8988T (cell line): ENCODE measurements around the gene SLC12A6.
"Not testable (repeated sequence)": the region's sequence is repeated elsewhere in the genome, so short reads cannot be mapped to it uniquely, and the experiment has no call there.

Experiments used
- DNase-seq: peaks from one replicate; pipeline ENCODE4 v3.0.0; 2011

The SLC12A6 gene

DNA sequence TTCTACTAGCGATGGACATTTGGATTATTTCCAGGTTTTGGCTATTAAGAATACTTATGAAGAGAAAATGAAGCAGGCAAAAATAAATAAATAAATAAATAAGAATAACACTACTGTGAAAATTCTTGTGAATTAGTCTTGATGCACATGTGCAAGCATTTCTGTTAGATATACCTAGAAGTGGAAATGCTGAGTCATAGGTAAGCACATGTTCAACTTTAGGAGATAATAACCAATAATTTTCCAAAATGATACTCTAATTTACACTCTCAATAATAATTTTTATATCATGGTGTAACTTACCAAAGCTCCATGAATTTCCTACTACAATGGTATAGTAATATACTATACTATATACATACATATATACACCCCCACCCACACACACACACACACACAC lies 89.4 kb downstream of the SLC12A6 start:
- DNase-seq = no peak

- DNase-seq = no peak
Measured at GRCh38 chr15:34246276-34246976, 91.2 kb downstream of the SLC12A6 start.

DNA sequence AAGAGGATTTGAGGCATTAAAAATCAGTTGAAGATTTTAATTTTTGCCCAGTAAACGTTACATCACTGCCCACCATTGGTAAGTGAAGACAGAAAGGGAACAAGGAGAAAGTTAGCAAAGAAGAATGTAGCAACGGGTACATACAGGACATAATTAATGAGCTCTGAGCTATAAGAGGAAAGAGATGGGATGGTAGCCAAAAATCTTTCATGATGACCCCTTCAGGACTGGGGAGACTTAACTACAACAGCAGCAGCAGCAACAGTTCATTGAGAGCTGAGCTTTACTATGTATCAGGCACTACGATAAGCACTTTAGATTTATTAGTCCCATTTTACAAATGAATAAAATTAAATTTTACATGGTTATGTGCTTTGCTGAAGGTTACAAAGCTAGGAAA lies 94.4 kb downstream of the SLC12A6 start:
- DNase-seq = no peak

DNA sequence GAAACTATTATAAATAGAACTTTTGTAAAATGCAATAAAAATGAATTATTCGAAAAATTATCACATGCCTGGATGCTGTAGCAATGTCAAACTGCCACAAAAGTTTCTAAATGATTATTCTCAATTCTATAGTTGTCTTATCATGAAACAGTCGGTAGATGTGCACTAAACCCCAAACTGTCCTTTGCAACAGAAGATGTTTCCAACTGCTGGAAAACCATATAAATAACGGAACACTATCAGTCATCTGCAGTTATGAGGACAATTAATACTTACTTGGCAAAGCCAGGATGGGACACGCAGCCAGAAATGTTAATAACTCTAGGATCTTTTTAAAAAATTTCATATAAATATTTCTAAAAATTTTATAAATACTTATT lies 95.3 kb downstream of the SLC12A6 start:
- no peak for DNase-seq

DNA sequence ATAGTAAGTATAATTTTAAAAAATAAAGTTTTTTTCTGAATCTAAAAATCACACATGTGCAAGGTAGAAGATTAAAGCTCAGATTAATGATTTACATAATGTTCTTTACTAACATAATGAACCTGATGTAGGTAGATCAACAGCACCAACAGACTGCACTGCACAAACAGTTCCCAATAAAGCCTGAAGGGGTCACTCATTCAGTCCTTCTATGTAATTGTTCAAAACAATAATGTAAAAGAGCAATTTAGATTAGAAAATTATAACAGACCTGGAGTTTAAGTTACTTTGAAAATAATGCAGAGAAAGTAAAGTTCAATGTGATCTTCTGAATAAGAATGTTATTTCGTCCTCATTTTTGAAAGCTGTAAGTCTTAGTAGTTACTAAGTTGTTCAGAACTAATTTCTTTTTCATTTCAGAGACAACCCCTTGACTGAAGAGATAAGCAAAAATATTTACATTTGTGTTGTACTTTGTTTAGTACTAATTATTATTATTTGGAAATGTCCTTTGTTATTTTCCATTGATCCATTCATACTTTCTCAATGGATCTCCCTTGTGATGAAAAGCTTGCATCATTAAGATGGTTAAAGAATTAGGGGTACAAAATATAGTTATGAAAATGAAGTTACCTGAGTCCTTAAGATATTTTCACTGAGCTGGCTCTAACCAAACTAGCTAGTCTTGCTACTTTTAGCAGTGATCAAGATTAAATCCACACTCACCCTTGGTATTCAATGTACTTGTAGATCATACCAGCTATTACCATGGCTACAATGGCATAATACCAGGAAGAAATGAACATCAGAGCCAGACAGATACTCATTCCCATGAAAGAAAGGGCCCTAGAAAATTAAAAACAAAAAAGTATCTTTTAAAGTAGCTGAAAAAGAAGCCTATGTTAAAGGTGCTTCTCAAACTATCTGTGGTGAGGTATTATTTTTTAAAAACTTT lies 95.9 kb downstream of the SLC12A6 start:
- DNase-seq = no peak

DNA sequence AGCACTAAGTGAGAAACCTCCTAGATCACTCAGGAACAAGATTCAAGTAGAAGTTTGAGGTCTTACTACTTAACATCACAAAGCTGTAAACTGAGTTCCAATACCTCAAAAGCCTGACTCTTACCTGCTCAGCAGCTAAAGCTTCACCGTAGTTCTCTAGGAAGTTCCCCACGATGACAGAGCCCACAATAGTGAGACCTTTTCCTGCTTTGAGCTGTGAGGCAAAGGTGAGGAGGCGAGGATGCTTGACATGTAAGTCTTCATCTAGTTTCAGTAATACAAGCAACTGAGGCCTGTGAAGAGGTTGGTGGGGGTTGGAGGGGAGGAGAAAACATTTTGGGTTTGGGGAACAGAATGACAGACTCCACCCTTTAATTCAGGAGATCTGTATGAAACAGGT lies 97.0 kb downstream of the SLC12A6 start:
- DNase-seq = no peak

- DNase-seq = peak; percentile 23
Measured at GRCh38 chr15:34239151-34239808, 98.3 kb downstream of the SLC12A6 start.

DNA sequence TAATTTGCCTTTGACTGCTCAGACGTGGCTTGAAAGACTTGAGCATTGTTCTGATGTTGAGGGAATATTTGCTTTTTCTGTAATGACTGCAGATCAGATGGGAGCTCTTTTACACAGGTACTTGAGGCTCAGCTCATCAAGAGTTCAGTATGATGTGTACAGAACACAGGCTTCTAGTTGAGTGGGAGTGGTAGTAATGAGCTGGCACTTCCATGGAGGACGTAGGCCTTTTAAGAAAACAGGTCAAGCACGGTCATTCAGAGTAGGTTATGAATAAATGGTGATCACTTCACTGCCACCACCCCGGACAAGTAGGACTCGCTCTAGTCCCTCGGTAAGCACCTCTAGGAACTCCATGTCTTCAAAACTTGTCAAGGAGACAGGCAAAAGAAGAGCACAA lies 104.0 kb downstream of the SLC12A6 start:
- no peak for DNase-seq

DNA sequence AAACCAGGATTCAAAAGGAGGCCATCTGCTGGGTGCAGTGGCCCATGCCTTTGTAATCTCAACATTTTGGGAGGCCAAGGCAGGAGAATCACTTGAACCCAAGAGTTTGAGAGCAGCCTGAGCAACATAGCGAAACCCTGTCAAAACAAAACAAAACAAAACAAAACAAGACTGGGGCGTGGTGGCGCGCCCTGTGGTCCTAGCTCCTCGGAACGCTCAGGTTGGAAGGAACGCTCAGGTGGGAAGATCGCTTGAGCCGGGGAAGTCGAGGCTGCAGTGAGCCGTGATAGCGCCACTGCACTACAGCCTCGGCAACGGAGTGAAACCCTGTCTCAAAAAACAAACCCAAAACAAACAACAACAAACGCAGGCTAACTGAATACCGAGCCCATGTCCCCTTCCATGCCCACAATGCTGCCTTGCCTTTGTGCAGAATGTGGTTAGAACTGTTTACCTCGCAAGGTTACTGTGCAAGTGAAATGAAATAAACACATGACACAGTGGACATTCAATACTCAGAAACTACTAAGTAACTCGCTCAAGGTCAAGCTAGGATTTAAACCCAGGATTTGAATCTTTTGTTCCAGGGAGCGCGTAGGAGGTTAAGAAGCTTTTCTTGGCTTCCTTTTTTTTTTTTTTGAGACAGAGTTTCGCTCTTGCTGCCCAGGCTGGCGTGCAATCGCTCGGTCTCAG lies 113.5 kb downstream of the SLC12A6 start:
- no peak for DNase-seq

DNA sequence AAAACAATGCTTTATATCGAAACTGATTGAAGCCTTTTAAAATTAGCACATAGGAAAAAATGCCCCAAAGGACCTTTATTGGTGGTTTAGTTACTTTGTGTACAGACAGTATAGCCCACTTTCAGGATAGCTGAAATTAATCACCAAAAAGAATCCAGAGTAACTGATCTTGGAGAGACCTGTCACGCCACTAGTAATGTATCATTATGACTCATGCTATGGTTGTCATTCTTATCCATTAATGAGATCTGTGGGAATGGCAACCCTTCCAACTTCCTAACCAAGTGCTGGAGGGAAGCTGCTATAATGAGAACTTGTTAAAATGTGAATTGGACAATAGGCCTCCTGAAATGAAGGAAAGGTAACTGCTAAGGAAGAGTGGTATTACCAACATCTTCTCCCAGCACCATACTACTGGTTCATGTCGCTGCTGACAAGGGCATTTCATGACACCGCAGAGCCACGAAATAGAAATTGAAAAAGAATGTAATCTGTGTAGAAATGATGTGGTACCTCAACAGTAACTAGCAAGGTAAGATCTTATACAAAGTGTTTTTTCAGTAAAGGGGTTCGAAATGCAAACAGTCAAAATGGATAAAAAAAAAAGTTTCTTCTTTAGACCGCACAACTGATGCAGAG lies 119.9 kb downstream of the SLC12A6 start:
- DNase-seq = no peak

GRCh38 chr15:34216527-34217270 lies 120.9 kb downstream of the SLC12A6 start:
- DNase-seq = no peak

GRCh38 chr15:34214135-34214534 lies 123.4 kb downstream of the SLC12A6 start:
- DNase-seq = no peak

GRCh38 chr15:34213690-34214089 lies 123.9 kb downstream of the SLC12A6 start:
- no peak for DNase-seq

GRCh38 chr15:34209421-34210282 lies 127.9 kb downstream of the SLC12A6 start, which contains the start of gene KATNBL1:
Gene KATNBL1 (minus strand): TSS chr15:34210096. CDS start chr15:34163676, 46,420 bp downstream.
- DNase-seq = peak; percentile 69

DNA sequence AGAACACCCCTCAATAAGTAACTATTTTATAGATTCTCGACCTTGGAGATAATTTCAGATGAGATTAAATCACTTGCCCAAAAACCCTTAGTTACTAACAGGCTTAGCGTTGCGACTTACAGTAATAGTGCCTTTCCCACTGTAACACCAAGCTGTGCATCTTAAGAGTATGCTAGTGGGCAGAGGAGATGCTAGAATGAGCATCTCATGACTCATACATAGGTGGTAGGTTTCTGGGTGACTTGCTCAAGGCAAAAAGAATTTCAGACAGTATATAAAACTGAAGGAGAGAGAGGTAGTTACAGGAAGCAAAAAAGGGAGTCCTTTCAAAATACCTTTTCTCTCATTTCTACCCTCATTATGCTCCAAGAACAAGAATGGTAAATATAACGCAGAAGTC lies 131.6 kb downstream of the SLC12A6 start:
- peak; percentile 18 for DNase-seq

DNA sequence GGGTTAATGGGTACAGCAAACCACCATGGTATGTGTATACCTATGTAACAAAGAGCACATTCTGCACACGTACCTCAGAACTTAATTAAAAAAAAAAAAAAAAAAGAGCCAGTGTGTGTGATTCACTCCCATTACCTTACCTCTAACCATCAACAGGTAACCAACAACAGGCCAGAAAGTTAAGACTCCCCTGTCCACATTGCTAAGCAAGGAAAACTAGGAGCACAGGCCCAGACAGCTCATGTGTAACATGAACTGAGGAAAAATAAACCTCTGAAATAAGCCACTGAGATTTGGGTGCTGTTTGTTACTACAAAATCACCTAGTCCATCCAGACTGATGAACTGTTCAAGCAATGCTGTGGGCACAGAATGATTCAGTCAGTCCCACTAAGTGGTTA lies 133.6 kb downstream of the SLC12A6 start:
- DNase-seq = no peak

DNA sequence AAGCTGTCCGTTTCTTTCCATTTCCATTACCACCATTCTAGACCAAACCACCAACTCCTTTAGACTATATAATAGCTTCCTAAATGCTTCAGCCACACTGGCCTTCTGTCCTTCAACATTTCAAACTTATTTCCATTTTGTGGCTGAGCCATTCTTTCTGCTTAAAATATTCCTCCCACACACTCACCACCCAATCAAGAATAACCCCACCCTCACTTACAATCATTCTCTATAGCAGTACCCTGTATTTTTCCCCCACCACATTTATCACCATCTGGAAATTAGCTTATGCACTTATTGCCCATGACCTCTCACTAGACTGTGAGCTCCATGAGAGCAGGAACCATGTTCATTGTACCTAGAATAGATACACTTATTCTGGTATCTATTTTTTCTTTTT lies 134.3 kb downstream of the SLC12A6 start:
- no peak for DNase-seq

GRCh38 chr15:34193272-34193671 lies 144.3 kb downstream of the SLC12A6 start:
- DNase-seq = not testable (repeated sequence)

- DNase-seq = no peak
Measured at GRCh38 chr15:34188711-34189110, 148.9 kb downstream of the SLC12A6 start.

GRCh38 chr15:34185666-34186065 lies 151.9 kb downstream of the SLC12A6 start:
- DNase-seq = no peak

DNA sequence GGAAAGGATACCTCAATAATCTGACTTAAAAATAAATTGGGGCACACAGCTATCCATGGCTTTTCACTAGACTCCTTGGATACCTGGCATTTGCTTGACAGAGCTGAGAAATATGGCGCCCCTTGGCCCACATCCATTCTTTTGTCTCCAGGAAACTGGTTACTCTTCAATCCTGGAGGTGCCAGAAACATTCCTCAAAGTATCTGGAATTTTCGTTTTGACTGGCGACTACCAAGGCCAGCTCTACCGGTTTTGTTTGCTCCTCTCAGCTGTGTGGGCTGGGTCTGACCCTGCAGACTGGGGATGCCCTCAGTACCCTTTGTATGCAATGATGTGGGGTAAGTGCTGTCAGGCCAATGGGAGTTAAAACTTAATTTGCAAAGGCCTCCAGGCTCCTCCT lies 154.6 kb downstream of the SLC12A6 start:
- no peak for DNase-seq
